K562 (cell line): ENCODE measurements around the gene NTNG1. TPM values are rescaled to one million over a fixed set of nuclear protein-coding genes. Genes with fewer than 3 reads are reported as not detected.

Source experiments
- ATAC-seq: fragments of 200-7000 bp; cut with Tn5 transposase; 3 replicates; pipeline ENCODE4 v1.9.1; 2020; ENCODE audit warnings: moderate library complexity
- BruUV-seq: library from RNA; stranded (reverse); fragments of 400-500 nt; replicated peaks from 2 replicates; lab custom pipeline; 2021; lab: Mats Ljungman, UMichigan
- CTCF ChIA-PET: fragments of 300-600 bp; formaldehyde crosslinking; extraction: SDS; loops from one replicate; lab custom pipeline; 2021; ENCODE audit warnings: low intra/inter-chr PET ratio; lab: Yijun Ruan, JAX
- POLR2A ChIA-PET: fragments of 300-600, 350-650 bp; sonication (Branson Sonifier 250); formaldehyde crosslinking; extraction: SDS; loops from one replicate; lab custom pipeline; 2021; ENCODE audit warnings: antibody characterized with exemption, inconsistent platforms; lab: Yijun Ruan, JAX
- DNase-seq, 4 experiments: peaks; one replicate each; pipeline versions ENCODE4 v3.0.0 to v3.0.0-alpha.2; 2011 to 2018; ENCODE audit warnings: low spot score in 3 of 4, mixed read lengths in 3 of 4; ENCODE audit errors: extremely low read depth in 1 of 4
- FAIRE-seq: peaks from 2 replicates; lab custom pipeline; 2011; peaks lifted over from hg19 to GRCh38; lab: Jason Lieb, UNC
- H2AFZ ChIP-seq: 2 replicates; pipeline ENCODE4 v1.6.0; 2011; ENCODE audit warnings: low read depth, low read length, control low read depth, inconsistent platforms
- H3K27ac ChIP-seq: fragments of 200-600 bp; 3 replicates; pipeline ENCODE4 v1.8.0; 2011; ENCODE audit warnings: low read depth, mild to moderate bottlenecking, control low read depth, inconsistent platforms, low read length, moderate library complexity, mixed read lengths; ENCODE audit errors: extremely low read depth
- H3K27me3 ChIP-seq, 2 experiments: fragments of 300-600 bp in 1 of 2; 2 replicates in 1 of 2; 3 replicates in 1 of 2; pipeline versions ENCODE4 v1.6.0 to v1.8.0; 2011; ENCODE audit warnings: inconsistent platforms in 2 of 2, low read length in 2 of 2, mild to moderate bottlenecking in 1 of 2, mixed read lengths in 1 of 2, moderate library complexity in 1 of 2; ENCODE audit not compliant: control insufficient read depth in 2 of 2, insufficient read depth in 2 of 2
- H3K36me3 ChIP-seq: fragments of 300-600 bp; 3 replicates; pipeline ENCODE4 v1.8.0; 2011; ENCODE audit warnings: mild to moderate bottlenecking, low read length, inconsistent platforms; ENCODE audit not compliant: control insufficient read depth, insufficient read depth
- H3K4me1 ChIP-seq, 2 experiments: fragments of 200-600 bp in 1 of 2; replicated peaks in 1 of 2; 2 replicates in 1 of 2; 3 replicates in 1 of 2; pipeline versions ENCODE4 v1.5.1 to v1.8.0; 2011; ENCODE audit warnings: inconsistent platforms in 2 of 2, low read length in 2 of 2, mild to moderate bottlenecking in 1 of 2, mixed read lengths in 1 of 2, moderate library complexity in 1 of 2; ENCODE audit not compliant: control insufficient read depth in 2 of 2, insufficient read depth in 2 of 2
- H3K4me2 ChIP-seq: 2 replicates; pipeline ENCODE4 v1.6.1; 2011; ENCODE audit warnings: low read length, control low read depth, inconsistent platforms, mixed read lengths; ENCODE audit not compliant: insufficient read depth
- H3K4me3 ChIP-seq: fragments of 200-600 bp; sonication (generic), shearing (Covaris generic); 2 replicates; pipeline ENCODE4 v1.5.1; 2016; ENCODE audit warnings: control low read depth, inconsistent platforms
- H3K79me2 ChIP-seq: fragments of 200-600 bp; 3 replicates; pipeline ENCODE4 v1.8.0; 2011; ENCODE audit warnings: low read length, inconsistent platforms; ENCODE audit not compliant: control insufficient read depth, insufficient read depth
- H3K9ac ChIP-seq, 2 experiments: 2 replicates each; pipeline versions ENCODE4 v1.6.0 to v1.6.1; 2011; ENCODE audit warnings: low read depth in 2 of 2, low read length in 2 of 2, control low read depth in 1 of 2, inconsistent platforms in 1 of 2, mild to moderate bottlenecking in 1 of 2, mixed read lengths in 1 of 2; ENCODE audit not compliant: insufficient read depth in 1 of 2
- H3K9me1 ChIP-seq: one replicate; pipeline ENCODE4 v1.6.0; 2011; ENCODE audit warnings: inconsistent platforms, mild to moderate bottlenecking, low read length, moderate library complexity; ENCODE audit not compliant: control insufficient read depth, insufficient read depth
- H3K9me3 ChIP-seq: replicated peaks from 2 replicates; pipeline ENCODE4 v1.5.1; 2011; ENCODE audit warnings: low read depth, low read length, inconsistent platforms; ENCODE audit not compliant: control insufficient read depth, insufficient read depth
- H4K20me1 ChIP-seq: replicated peaks from 2 replicates; pipeline ENCODE4 v1.6.1; 2011; ENCODE audit warnings: low read length, inconsistent platforms, mixed read lengths; ENCODE audit not compliant: control insufficient read depth, insufficient read depth
- DACH1 ChIP-seq: fragments of 450-650 bp; IDR thresholded peaks from 2 replicates; pipeline ENCODE4 v1.6.1; 2018; ENCODE audit not compliant: partially characterized antibody
- DIDO1 ChIP-seq: fragments of 450-650 bp; IDR thresholded peaks from 2 replicates; pipeline ENCODE4 v1.6.1; 2016; ENCODE audit warnings: low read depth, missing biosample characterization, missing genetic modification characterization
- ERF ChIP-seq: fragments of 450-650 bp; formaldehyde crosslinking; IDR thresholded peaks from 2 replicates; pipeline ENCODE4 v1.4.0; 2020; ENCODE audit warnings: mild to moderate bottlenecking, mixed read lengths
- ETV5 ChIP-seq: sonication (generic); formaldehyde crosslinking; IDR thresholded peaks from 2 replicates; pipeline ENCODE4 v1.4.0; 2020; ENCODE audit warnings: low read depth, mild to moderate bottlenecking, missing genetic modification reagents
- HDAC1 ChIP-seq, 2 experiments: fragments of 450-650 bp; IDR thresholded peaks; 2 replicates each; pipeline ENCODE4 v1.6.1; 2016 to 2017; ENCODE audit warnings: inconsistent platforms in 1 of 2, mild to moderate bottlenecking in 1 of 2, moderate library complexity in 1 of 2
- ILF3 ChIP-seq: fragments of 450-650 bp; IDR thresholded peaks from 2 replicates; pipeline ENCODE4 v1.6.1; 2018; ENCODE audit warnings: antibody characterized with exemption, mild to moderate bottlenecking, moderate library complexity, borderline replicate concordance
- KAT7 ChIP-seq: sonication (generic); formaldehyde crosslinking; IDR thresholded peaks from 2 replicates; pipeline ENCODE4 v1.8.0; 2022; ENCODE audit warnings: missing genetic modification reagents, mild to moderate bottlenecking, borderline replicate concordance
- KHSRP ChIP-seq: fragments of 450-650 bp; IDR thresholded peaks from 2 replicates; pipeline ENCODE4 v1.6.1; 2017
- MAFK ChIP-seq: IDR thresholded peaks from 2 replicates; pipeline ENCODE4 v1.6.1; 2011; ENCODE audit warnings: low read length, improper control_type of control experiment
- NR1H2 ChIP-seq: sonication (generic); formaldehyde crosslinking; IDR thresholded peaks from 2 replicates; pipeline ENCODE4 v1.4.0; 2020; ENCODE audit warnings: mild to moderate bottlenecking, missing genetic modification reagents
- TAF1 ChIP-seq: IDR thresholded peaks from 2 replicates; pipeline ENCODE4 v1.6.1; 2011; ENCODE audit warnings: mild to moderate bottlenecking, low read length, moderate library complexity; ENCODE audit not compliant: insufficient read depth, control insufficient read depth, severe bottlenecking; ENCODE audit errors: extremely low read depth
- TCF7L2 ChIP-seq: fragments of 150-350 bp; IDR thresholded peaks from 2 replicates; pipeline ENCODE4 v1.6.1; 2016; ENCODE audit warnings: low read depth, mild to moderate bottlenecking, low read length, moderate library complexity
- ZFP1 ChIP-seq: fragments of 450-650 bp; formaldehyde crosslinking; IDR thresholded peaks from 2 replicates; pipeline ENCODE4 v1.4.0; 2020; ENCODE audit warnings: mild to moderate bottlenecking, mixed read lengths
- in situ Hi-C: fragments of 300-500 bp; cut with MboI; formaldehyde crosslinking; loops from 4 replicates; pipeline ENCODE4 v1.15.0; 2018; ENCODE audit warnings: inconsistent platforms, mixed read lengths
- intact Hi-C: fragments of 100-400 bp; cut with micrococcal nuclease; formaldehyde crosslinking; loops from 2 replicates; pipeline ENCODE4 v1.14.2; 2022
- polyA plus RNA-seq, 8 experiments: library from polyadenylated mRNA; depleted of rRNA in 4 of 8; stranded (reverse) in 5 of 8; unstranded in 3 of 8; fragments of >200 nt; fragmentation: Nextera tagmentation in 2 of 8; fragmentation: Illumina TruSeq in 1 of 8; extraction: Ambion mirVana in 2 of 8; extraction: Trizol in 1 of 8; gene quantifications; 2 replicates each; pipeline versions ENCODE4 v1.2.1 to v1.2.3, GENCODE V29; 2011 to 2014; ENCODE audit warnings: inconsistent platforms in 1 of 8, missing spikeins in 1 of 8
- total RNA-seq, 7 experiments: library from RNA; depleted of rRNA in 6 of 7; stranded (reverse); fragments of >200 nt in 6 of 7; fragmentation: Illumina TruSeq in 2 of 7; extraction: Trizol in 2 of 7; gene quantifications; 2 replicates each; pipeline versions ENCODE4 v1.2.1 to v1.2.3, GENCODE V29; 2011 to 2021; ENCODE audit warnings: low replicate concordance in 1 of 7
- TF ChIP-seq, protein P1 (sequence below): IDR thresholded peaks from 3 replicates; pipeline ENCODE4 v1.6.1; 2011; ENCODE audit warnings: borderline replicate concordance, mild to moderate bottlenecking; ENCODE audit not compliant: insufficient read length, insufficient read depth
- TF ChIP-seq, protein P2 (sequence below): fragments of 250-450 bp; sonication (Bioruptor Pico); IDR thresholded peaks from 2 replicates; pipeline ENCODE4 v1.8.0; 2022; ENCODE audit warnings: inconsistent platforms
- TF ChIP-seq, protein P3 (sequence below): sonication (generic); formaldehyde crosslinking; IDR thresholded peaks from 2 replicates; pipeline ENCODE4 v1.8.0; 2022; ENCODE audit warnings: mild to moderate bottlenecking, missing genetic modification reagents

Gene NTNG1
- total and polyA plus RNA-seq, 9 of the 15 experiments (the other 6 are each of a cell fraction or from before 2014, with no cell fraction given): not detected

DNA sequence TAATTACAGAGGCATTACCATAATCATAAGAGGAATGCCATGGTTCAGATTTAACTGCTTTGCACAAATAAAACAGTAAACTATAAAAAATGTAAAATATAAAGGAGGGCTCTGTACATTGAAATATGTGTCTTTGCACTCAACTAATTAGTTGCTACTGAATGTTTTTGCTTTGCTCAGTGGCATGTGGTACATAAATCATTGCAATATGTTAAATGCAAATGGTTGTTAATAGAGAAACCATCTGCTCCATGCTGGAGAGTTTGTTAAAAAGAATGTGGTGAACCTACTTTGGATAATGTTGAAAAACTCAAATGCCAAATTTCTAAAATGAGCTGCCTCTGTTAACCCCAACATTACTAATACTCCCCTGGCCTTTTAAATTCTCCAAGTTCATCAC, 201.5 kb downstream of the NTNG1 start:
- Histone ChIP-seq H3K27me3 (no peaks in the 10 kb centered on the region), H3K4me2 (no peak overlapping the region), H3K36me3 (no peaks in the 10 kb centered on the region), H3K9me1 (no peaks in the 10 kb centered on the region), H3K9ac (no peak overlapping the region), H3K4me3 (no peak overlapping the region), H3K27ac (no peak overlapping the region), H2AFZ (no peak overlapping the region), H3K4me1 (no peaks in the 10 kb centered on the region), H3K79me2 (no peaks in the 10 kb centered on the region)
- in situ Hi-C loops: no loop called here
- BruUV-seq: no TSS peak
- ChIA-PET CTCF (no interaction called here), POLR2A (no interaction called here)
- intact Hi-C loops: no loop called here
- no peak for ATAC-seq
- no peak for FAIRE-seq
- no peak for DNase-seq
- TF ChIP-seq DIDO1 (tag) (no peak), KAT7 (CRISPR knock-in tag) (no peak), ILF3 (no peak), KHSRP (no peak), MAFK (no peak), ZFP1 (CRISPR knock-in tag) (no peak), DACH1 (no peak), TAF1 (no peak), ERF (CRISPR knock-in tag) (no peak), TCF7L2 (no peak), ETV5 (CRISPR knock-in tag) (no peak), HDAC1 (IDR thresholded peaks at IDR 0.05) (no peak), NR1H2 (no peak)
- TF ChIP-seq, protein P1, sequence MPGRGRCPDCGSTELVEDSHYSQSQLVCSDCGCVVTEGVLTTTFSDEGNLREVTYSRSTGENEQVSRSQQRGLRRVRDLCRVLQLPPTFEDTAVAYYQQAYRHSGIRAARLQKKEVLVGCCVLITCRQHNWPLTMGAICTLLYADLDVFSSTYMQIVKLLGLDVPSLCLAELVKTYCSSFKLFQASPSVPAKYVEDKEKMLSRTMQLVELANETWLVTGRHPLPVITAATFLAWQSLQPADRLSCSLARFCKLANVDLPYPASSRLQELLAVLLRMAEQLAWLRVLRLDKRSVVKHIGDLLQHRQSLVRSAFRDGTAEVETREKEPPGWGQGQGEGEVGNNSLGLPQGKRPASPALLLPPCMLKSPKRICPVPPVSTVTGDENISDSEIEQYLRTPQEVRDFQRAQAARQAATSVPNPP: no peak
- TF ChIP-seq, protein P2, sequence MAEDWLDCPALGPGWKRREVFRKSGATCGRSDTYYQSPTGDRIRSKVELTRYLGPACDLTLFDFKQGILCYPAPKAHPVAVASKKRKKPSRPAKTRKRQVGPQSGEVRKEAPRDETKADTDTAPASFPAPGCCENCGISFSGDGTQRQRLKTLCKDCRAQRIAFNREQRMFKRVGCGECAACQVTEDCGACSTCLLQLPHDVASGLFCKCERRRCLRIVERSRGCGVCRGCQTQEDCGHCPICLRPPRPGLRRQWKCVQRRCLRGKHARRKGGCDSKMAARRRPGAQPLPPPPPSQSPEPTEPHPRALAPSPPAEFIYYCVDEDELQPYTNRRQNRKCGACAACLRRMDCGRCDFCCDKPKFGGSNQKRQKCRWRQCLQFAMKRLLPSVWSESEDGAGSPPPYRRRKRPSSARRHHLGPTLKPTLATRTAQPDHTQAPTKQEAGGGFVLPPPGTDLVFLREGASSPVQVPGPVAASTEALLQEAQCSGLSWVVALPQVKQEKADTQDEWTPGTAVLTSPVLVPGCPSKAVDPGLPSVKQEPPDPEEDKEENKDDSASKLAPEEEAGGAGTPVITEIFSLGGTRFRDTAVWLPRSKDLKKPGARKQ (CRISPR knock-in tag): no peak
- TF ChIP-seq, protein P3, sequence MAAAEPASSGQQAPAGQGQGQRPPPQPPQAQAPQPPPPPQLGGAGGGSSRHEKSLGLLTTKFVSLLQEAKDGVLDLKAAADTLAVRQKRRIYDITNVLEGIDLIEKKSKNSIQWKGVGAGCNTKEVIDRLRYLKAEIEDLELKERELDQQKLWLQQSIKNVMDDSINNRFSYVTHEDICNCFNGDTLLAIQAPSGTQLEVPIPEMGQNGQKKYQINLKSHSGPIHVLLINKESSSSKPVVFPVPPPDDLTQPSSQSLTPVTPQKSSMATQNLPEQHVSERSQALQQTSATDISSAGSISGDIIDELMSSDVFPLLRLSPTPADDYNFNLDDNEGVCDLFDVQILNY (CRISPR knock-in tag): no peak
- TF ChIP-seq, all 486 proteins: peak for 0
- Histone ChIP-seq H3K9me3 (no peaks in the 10 kb centered on the region), H4K20me1 (no peaks in the 10 kb centered on the region)
